Hepatocyte (in vitro differentiated cells): Measurements from ENCODE around the gene LCN1. TPM values are rescaled to one million over a fixed set of nuclear protein-coding genes. Genes with fewer than 3 reads are reported as not detected.

Source experiments
- DNase-seq: peaks from one replicate; pipeline ENCODE4 v3.0.0-alpha.2; 2016; ENCODE audit warnings: low spot score
- H2AFZ ChIP-seq: fragments of 200-600 bp; sonication (generic); 2 replicates; pipeline ENCODE4 v1.6.0; 2016; ENCODE audit warnings: antibody characterized with exemption, mild to moderate bottlenecking
- H3K27ac ChIP-seq: fragments of 200-600 bp; sonication (generic); 2 replicates; pipeline ENCODE4 v1.5.1; 2016; ENCODE audit warnings: mild to moderate bottlenecking
- H3K27me3 ChIP-seq: fragments of 200-600 bp; sonication (generic); 2 replicates; pipeline ENCODE4 v1.6.1; 2016
- H3K36me3 ChIP-seq: fragments of 200-600 bp; sonication (generic); replicated peaks from 2 replicates; pipeline ENCODE4 v1.5.1; 2016; ENCODE audit warnings: low read depth; ENCODE audit not compliant: insufficient read depth
- H3K4me1 ChIP-seq: fragments of 200-600 bp; sonication (generic); 2 replicates; pipeline ENCODE4 v1.5.1; 2016; ENCODE audit warnings: mild to moderate bottlenecking, moderate library complexity; ENCODE audit not compliant: insufficient read depth
- H3K4me2 ChIP-seq: fragments of 200-600 bp; sonication (generic); 2 replicates; pipeline ENCODE4 v1.6.0; 2016
- H3K4me3 ChIP-seq: fragments of 200-600 bp; sonication (generic); 2 replicates; pipeline ENCODE4 v1.5.1; 2016; ENCODE audit warnings: mild to moderate bottlenecking
- H3K79me2 ChIP-seq: fragments of 200-600 bp; sonication (generic); 2 replicates; pipeline ENCODE4 v1.6.0; 2017; ENCODE audit warnings: mild to moderate bottlenecking
- H3K9me2 ChIP-seq: fragments of 200-600 bp; sonication (generic); replicated peaks from 2 replicates; pipeline ENCODE4 v1.6.0; 2017; ENCODE audit warnings: mild to moderate bottlenecking; ENCODE audit not compliant: insufficient read depth
- H3K9me3 ChIP-seq: fragments of 200-600 bp; sonication (generic); 2 replicates; pipeline ENCODE4 v1.5.1; 2016; ENCODE audit warnings: low read depth, mild to moderate bottlenecking
- H4K20me1 ChIP-seq: fragments of 200-600 bp; sonication (generic); 2 replicates; pipeline ENCODE4 v1.6.0; 2016; ENCODE audit warnings: mild to moderate bottlenecking; ENCODE audit not compliant: insufficient read depth, poor library complexity, severe bottlenecking
- EZH2 ChIP-seq: fragments of 200-600 bp; sonication (generic); IDR thresholded peaks from 2 replicates; pipeline ENCODE4 v1.6.1; 2016; ENCODE audit warnings: antibody characterized with exemption, mild to moderate bottlenecking, borderline replicate concordance
- EZH2phosphoT487 ChIP-seq: fragments of 200-600 bp; sonication (generic); IDR thresholded peaks from one replicate; pipeline ENCODE4 v1.6.1; 2018; ENCODE audit warnings: antibody characterized with exemption, mild to moderate bottlenecking, low read depth, moderate library complexity; ENCODE audit not compliant: unreplicated experiment, severe bottlenecking
- WGBS: methylation state at CpG from one replicate; pipeline ENCODE4 v1.1.6; 2016; ENCODE audit warnings: low lambda C conversion rate; ENCODE audit errors: missing lambda C conversion rate; 5-methylcytosine and 5-hydroxymethylcytosine counted together
- polyA plus RNA-seq: library from polyadenylated mRNA; unstranded; fragments of >200 nt; fragmentation: Nextera tagmentation; extraction: Ambion mirVana; gene quantifications from 2 replicates; pipeline ENCODE4 v1.2.1, GENCODE V29; 2016
- total RNA-seq: library from RNA; depleted of rRNA; stranded (reverse); fragments of >200 nt; gene quantifications from 2 replicates; pipeline ENCODE4 v1.2.3, GENCODE V29; 2014
- TF ChIP-seq, protein P1 (sequence below): fragments of 200-600 bp; sonication (generic); IDR thresholded peaks from 2 replicates; pipeline ENCODE4 v1.5.1; 2016; ENCODE audit warnings: antibody characterized with exemption, mild to moderate bottlenecking; ENCODE audit not compliant: poor library complexity

Gene LCN1
- total and polyA plus RNA-seq, 2 experiments from 2014 or later: not detected

DNA sequence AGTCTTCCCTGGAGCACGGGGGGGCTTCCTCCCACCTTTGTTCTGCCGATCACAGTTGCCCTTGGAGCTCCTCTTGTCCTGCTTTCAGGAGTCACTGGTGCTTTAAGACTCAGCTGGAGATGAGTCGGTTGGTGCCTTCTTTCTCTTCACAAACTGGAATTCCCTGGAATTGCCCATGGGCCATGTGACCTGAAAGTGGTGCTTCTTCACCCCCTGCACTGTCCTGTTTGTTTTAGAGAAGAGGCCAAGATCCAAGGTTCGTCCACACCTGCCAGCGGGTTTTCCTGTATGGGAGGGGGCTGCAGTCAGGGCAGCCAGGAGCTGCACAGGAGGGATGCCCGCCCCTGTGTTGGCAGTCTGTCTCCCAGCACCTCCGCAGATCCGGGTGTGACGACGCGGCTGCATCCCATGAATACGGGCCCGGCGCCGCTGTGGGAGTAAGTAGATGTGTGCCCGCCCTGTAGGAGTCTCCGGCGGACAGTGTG is 30.2 kb upstream of the LCN1 start:
- Histone ChIP-seq H3K4me3 (no peak overlapping the region), H3K4me2 (no peak overlapping the region), H4K20me1 (no peaks in the 10 kb centered on the region), H3K9me3 (no peaks in the 10 kb centered on the region), H3K27ac (no peak overlapping the region), H3K4me1 (no peaks in the 10 kb centered on the region), H2AFZ (no peak overlapping the region), H3K27me3 (no peaks in the 10 kb centered on the region), H3K9me2 (no peaks in the 10 kb centered on the region), H3K36me3 (no peaks in the 10 kb centered on the region), H3K79me2 (no peaks in the 10 kb centered on the region)
- WGBS: 85% methylated on average over 18 of the region's 18 CpGs
- no peak for DNase-seq
- TF ChIP-seq EZH2phosphoT487 (no peak), EZH2 (no peak)
- TF ChIP-seq, protein P1, sequence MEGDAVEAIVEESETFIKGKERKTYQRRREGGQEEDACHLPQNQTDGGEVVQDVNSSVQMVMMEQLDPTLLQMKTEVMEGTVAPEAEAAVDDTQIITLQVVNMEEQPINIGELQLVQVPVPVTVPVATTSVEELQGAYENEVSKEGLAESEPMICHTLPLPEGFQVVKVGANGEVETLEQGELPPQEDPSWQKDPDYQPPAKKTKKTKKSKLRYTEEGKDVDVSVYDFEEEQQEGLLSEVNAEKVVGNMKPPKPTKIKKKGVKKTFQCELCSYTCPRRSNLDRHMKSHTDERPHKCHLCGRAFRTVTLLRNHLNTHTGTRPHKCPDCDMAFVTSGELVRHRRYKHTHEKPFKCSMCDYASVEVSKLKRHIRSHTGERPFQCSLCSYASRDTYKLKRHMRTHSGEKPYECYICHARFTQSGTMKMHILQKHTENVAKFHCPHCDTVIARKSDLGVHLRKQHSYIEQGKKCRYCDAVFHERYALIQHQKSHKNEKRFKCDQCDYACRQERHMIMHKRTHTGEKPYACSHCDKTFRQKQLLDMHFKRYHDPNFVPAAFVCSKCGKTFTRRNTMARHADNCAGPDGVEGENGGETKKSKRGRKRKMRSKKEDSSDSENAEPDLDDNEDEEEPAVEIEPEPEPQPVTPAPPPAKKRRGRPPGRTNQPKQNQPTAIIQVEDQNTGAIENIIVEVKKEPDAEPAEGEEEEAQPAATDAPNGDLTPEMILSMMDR: no peak

DNA sequence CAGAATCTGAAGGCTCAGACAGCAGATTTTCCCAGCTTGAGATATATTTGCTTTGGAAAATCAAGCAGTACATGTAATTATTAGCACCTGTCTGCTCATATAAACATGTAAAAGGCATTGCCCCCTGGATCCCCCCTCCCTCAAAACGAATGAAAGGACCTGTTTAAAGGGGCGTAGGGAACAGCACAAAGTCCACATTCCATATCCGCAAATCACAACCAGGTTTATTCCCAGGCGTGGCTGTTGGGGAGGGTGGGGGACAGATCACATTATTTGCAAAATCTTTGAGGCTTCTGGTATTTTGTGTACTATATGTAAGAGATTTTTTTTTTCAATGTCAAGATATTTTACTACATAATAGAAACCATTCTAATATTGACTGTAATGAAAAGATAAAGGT is 29.5 kb upstream of the LCN1 start:
- H3K27ac ChIP-seq: no peak overlapping the region
- no peak overlapping the region for H2AFZ ChIP-seq
- H3K4me1 ChIP-seq: no peaks in the 10 kb centered on the region
- H3K4me2 ChIP-seq: no peak overlapping the region
- no peaks in the 10 kb centered on the region for H3K9me3 ChIP-seq
- H3K4me3 ChIP-seq: no peak overlapping the region
- DNase-seq: no peak
- 66% methylated on average over 4 of the region's 4 CpGs for WGBS
- no peaks in the 10 kb centered on the region for H3K9me2 ChIP-seq
- H3K36me3 ChIP-seq: no peaks in the 10 kb centered on the region
- TF ChIP-seq, protein P1: no peak
- TF ChIP-seq EZH2: no peak
- no peak for TF ChIP-seq EZH2phosphoT487
- H3K79me2 ChIP-seq: no peaks in the 10 kb centered on the region
- H3K27me3 ChIP-seq: no peaks in the 10 kb centered on the region
- H4K20me1 ChIP-seq: no peaks in the 10 kb centered on the region

DNA sequence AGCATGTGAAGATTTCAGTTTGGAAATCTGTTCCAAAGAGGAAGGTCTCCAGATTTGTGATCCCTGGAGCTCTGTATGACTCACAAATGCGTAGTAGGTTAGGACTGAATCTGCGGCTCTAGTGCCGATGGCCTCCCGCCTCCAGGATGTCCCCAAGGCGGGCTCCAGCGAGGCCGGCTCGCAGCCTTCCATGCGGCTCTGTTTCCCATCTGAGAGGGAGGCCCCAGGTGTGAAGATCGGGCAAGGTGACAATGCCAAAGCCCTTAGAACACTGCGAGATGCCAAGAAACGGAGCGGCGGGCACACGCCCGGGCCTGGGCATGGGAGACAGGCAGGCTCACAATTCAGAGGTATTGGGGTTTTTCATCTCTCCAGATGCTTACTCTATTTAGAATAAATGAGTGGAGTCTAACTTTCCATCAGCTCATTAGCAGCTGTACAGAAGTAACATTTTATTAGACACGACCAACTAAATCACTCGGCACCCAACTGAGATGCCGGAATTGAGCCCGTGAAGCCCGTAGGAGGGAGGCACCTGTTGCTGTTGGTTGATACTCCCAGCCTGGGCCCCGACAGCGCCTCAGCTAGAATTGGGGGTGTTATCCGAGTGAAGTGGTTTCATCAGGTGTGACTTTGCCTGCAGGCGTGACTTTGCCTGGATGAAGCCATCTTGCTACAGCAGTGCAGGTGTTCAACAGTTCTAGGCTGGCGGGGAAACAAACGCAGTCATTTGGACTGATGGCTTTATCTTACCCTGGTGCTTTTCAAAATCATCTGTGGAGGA is 28.2 kb upstream of the LCN1 start:
- no peaks in the 10 kb centered on the region for H4K20me1 ChIP-seq
- no peaks in the 10 kb centered on the region for H3K9me3 ChIP-seq
- H3K27ac ChIP-seq: no peak overlapping the region
- H3K4me1 ChIP-seq: no peaks in the 10 kb centered on the region
- H3K9me2 ChIP-seq: no peaks in the 10 kb centered on the region
- H3K36me3 ChIP-seq: no peaks in the 10 kb centered on the region
- DNase-seq: no peak
- H2AFZ ChIP-seq: no peak overlapping the region
- no peak overlapping the region for H3K4me2 ChIP-seq
- no peak overlapping the region for H3K4me3 ChIP-seq
- H3K27me3 ChIP-seq: no peaks in the 10 kb centered on the region
- WGBS: 95% methylated on average over 27 of the region's 27 CpGs
- TF ChIP-seq EZH2phosphoT487 (no peak), EZH2 (no peak)
- TF ChIP-seq, protein P1: no peak
- H3K79me2 ChIP-seq: no peaks in the 10 kb centered on the region
